ENCODE data around the gene LGALS4. TPM values are rescaled to one million over a fixed set of nuclear protein-coding genes. Genes with fewer than 3 reads are reported as not detected.
A peak's percentile ranks its signal among the peaks of the same experiment; 100 is the strongest.

Gene LGALS4
- total RNA-seq, 2 experiments from 2014 or later: 0.33 to 0.70 TPM

DNA sequence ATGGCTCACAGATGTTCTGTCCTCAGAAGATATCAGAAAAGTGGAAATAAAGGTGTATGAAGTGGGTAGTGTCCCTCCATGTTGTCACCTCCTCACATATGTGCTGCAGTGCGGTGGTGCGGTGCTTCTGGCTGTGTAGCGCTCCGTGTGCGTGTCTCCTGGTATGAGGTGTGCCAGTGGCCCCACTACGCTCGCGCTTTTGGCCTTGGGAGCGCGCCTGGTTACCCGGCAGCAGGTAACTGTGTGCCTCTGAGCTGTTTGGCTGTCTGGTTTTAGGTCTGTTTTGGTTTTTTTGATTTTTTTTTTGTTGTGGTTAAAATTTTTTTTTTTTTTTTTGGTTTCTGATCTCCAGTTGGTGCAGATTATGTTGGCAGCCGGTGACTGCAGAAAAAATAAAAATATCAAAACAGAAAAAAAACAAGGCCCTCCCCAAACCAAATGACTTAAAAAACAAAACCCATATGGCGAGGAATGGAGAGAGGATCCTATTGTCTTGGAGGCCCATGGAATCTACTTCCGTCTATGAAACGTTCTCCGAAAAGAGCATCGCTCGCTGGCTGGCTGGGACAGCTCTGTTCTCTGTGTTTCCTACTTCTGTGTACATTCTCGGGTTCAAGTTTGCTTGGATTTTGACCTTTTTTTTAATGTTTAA, 29.2 kb upstream of the LGALS4 start:
- Mint-ChIP-seq H3K4me3 (peak overlapping the region; percentile 49), H3K36me3 (peaks cover 85% of the 10 kb centered on the region), H3K27me3 (no peaks in the 10 kb centered on the region), H3K27ac (peak overlapping the region; percentile 89), H3K9me3 (no peaks in the 10 kb centered on the region), H3K4me1 (ENCODE audit: low read depth) (peaks cover 87% of the 10 kb centered on the region)
- CTCF ChIA-PET: interaction anchor here (1.0 to 1.5 kb wide), 5 partner anchors 10 to 88 kb away, joined by 3 to 6 read pairs (median 5); partner anchors contain the start of genes ECH1, MRPS12 and SARS2
- intact Hi-C loops (cut with micrococcal nuclease): loop anchor here (5.0 kb wide), 1 partner anchor 205 kb away; no protein-coding TSS in a partner anchor
- POLR2A ChIA-PET: interaction anchor here (0.8 to 1.4 kb wide), 6 partner anchors 9 to 107 kb away, joined by 3 to 9 read pairs (median 4); partner anchors contain the start of gene ECH1
- peak; percentile 57 for DNase-seq

DNA sequence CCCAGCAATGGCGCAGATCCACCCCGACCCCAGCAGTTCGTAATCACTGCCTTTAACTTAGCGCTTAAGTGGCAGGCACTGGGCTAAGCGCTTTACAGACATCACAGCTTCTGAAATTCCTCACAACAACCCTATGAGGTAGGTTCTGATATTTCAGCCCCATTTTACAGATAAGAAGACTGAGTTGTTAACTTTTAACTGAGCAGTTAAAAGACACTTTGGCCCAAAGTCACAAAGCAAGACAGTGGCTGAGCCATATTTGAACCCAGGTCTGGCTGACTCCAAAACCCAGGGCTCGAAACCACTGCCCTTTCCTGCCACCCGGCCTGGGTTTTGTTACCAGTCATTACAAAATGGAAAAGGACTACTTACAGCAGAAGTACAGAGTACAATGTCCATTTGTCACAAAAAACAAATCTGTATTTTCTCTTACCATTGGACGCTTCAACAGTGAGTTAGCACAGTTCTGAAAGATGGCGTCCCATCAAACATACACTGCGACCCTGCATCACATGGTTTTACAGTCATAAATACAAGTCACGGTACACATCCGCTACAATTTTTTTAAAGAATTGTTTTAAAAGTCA, 28.5 kb upstream of the LGALS4 start:
- H3K9me3 Mint-ChIP-seq: no peaks in the 10 kb centered on the region
- CTCF ChIA-PET: interaction anchor here (1.2 to 1.5 kb wide), 3 partner anchors 28 to 89 kb away, joined by 4 to 6 read pairs (median 6); partner anchors contain the start of genes MRPS12 and SARS2
- peak overlapping the region; percentile 89 for H3K27ac Mint-ChIP-seq
- no peak overlapping the region for H3K4me3 Mint-ChIP-seq
- DNase-seq: no peak
- peaks cover 82% of the 10 kb centered on the region for H3K4me1 Mint-ChIP-seq (ENCODE audit: low read depth)
- no peaks in the 10 kb centered on the region for H3K27me3 Mint-ChIP-seq
- intact Hi-C loops (cut with micrococcal nuclease): loop anchor here (5.0 kb wide), 1 partner anchor 204 kb away; no protein-coding TSS in a partner anchor
- H3K36me3 Mint-ChIP-seq: peaks cover 87% of the 10 kb centered on the region
- POLR2A ChIA-PET: interaction anchor here (1.5 kb wide), 1 partner anchor 8 kb away, joined by 9 read pairs; no protein-coding TSS in a partner anchor

DNA sequence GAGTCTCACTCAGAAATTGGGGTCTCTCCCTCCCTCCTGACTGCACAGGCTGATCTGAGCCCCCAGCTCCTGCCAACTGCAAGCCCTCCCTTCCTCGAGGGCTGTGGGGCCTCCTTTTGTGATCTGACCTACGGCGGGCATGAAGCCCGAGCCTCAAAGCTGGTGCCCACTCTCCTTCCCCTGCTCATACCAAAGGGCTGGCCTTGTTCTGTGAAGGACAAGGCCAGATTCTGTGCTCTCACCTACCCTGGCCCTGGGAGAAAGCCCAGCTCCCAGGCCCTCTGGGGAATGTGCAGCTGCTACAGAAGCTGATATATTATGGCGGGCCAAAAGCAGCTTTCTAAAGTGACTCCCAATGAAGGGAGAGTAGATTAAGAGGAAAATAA, 27.8 kb upstream of the LGALS4 start:
- peak overlapping the region; percentile 89 for H3K27ac Mint-ChIP-seq
- no peak for DNase-seq
- H3K36me3 Mint-ChIP-seq: peaks cover 85% of the 10 kb centered on the region
- ChIA-PET CTCF (interaction anchor here (0.6 to 1.4 kb wide), 3 partner anchors 29 to 606 kb away, joined by 4 to 6 read pairs (median 4); no protein-coding TSS in a partner anchor), POLR2A (interaction anchor here (1.5 kb wide), 1 partner anchor 9 kb away, joined by 9 read pairs; no protein-coding TSS in a partner anchor)
- no peaks in the 10 kb centered on the region for H3K27me3 Mint-ChIP-seq
- intact Hi-C loops (cut with micrococcal nuclease): loop anchor here (5.0 kb wide), 1 partner anchor 203 kb away; no protein-coding TSS in a partner anchor
- peaks cover 75% of the 10 kb centered on the region for H3K4me1 Mint-ChIP-seq (ENCODE audit: low read depth)
- no peak overlapping the region for H3K4me3 Mint-ChIP-seq
- H3K9me3 Mint-ChIP-seq: no peaks in the 10 kb centered on the region

DNA sequence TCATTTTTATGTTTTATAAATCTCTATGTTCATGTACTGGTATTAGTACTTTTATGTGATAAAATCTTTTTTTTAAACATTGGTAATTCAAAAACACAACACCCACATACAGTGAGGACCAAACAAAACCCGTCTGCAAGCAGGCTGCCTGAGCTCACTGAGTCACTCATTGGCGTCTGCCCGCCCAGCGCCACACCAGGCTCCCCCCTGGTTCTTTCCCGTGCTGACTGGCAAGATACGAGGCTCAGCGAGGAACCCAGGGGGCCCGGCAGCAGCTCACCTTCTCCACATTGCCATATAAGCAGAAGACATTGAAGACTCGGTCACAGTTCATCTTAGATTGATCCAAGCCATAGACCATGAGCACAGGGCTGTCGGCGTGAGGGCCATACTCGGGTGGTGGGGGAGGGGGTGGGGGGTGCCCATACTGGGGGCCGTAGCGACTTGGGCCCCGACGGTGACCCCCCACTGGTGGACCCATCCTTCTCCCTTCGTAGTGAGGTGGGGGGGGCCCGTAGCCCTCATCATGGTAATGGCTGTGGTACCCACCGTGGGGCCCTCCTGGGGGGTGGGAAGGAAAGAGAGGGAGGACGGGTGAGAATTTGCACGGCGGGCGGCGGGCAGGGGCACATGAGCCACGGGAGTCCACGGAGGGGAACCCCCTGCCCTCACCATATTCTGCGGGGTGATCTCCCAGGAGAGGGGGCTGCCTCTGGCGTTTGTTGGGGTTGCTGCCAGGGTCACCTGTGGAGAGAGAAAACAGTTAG, 27.3 kb upstream of the LGALS4 start:
- CTCF ChIA-PET: interaction anchor here (1.2 to 1.8 kb wide), 3 partner anchors 29 to 70 kb away, joined by 4 to 6 read pairs (median 4); no protein-coding TSS in a partner anchor
- Mint-ChIP-seq H3K27ac (peak overlapping the region; percentile 89), H3K4me1 (ENCODE audit: low read depth) (peaks cover 72% of the 10 kb centered on the region), H3K4me3 (no peak overlapping the region), H3K27me3 (no peaks in the 10 kb centered on the region), H3K36me3 (peaks cover 79% of the 10 kb centered on the region), H3K9me3 (no peaks in the 10 kb centered on the region)
- DNase-seq: peak; percentile 45
- intact Hi-C loops (cut with micrococcal nuclease): loop anchor here (5.0 kb wide), 1 partner anchor 203 kb away; no protein-coding TSS in a partner anchor
- POLR2A ChIA-PET: interaction anchor here (0.6 to 1.5 kb wide), 4 partner anchors 7 to 9 kb away, joined by 3 to 9 read pairs (median 3); no protein-coding TSS in a partner anchor

DNA sequence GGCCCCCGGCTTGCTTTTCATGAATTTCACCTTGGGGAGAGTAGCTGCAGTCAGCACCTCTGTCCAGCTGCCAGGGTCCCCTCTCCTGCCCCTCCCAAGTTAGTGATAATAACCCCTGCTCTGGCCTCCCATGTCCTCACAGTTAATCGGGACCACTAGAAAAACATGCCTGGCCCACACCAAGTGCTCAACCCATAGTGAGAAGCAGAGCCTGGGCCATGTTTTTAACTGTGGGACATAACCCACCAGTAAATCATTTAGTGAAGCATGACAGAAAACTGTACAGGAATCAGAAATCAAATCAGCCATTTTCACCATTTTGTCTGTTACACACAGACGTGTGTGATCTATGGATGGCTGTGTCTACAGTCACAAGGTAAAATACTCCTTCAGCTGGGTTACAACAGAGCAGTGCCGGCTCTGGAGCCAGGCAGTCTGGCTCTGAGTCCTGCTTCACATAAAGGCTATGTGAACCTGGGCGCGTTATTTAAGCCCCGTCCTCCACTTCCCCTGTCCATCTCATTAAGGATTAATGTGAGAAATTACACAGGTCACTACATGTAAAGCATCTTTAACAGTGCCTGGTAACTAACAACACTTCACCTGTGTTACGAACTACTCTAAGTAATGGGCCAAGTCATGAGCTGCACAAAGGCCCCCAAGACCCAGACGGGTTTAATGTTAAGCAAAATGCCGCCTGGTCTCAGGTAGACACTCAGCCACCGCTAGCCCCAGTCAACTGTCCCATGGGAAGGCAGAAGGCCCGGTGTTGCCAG, 26.4 kb upstream of the LGALS4 start:
- Mint-ChIP-seq H3K4me1 (ENCODE audit: low read depth) (peaks cover 65% of the 10 kb centered on the region), H3K9me3 (no peaks in the 10 kb centered on the region), H3K36me3 (peaks cover 72% of the 10 kb centered on the region), H3K4me3 (no peak overlapping the region), H3K27ac (peak overlapping the region; percentile 82), H3K27me3 (no peaks in the 10 kb centered on the region)
- intact Hi-C loops (cut with micrococcal nuclease): loop anchor here (1.0 kb wide), 1 partner anchor 11 kb away; no protein-coding TSS in a partner anchor
- DNase-seq: no peak
- ChIA-PET POLR2A (interaction anchor here (0.6 to 2.2 kb wide), 5 partner anchors 7 to 13 kb away, joined by 3 to 11 read pairs (median 3); no protein-coding TSS in a partner anchor), CTCF (interaction anchor here (1.8 kb wide), 1 partner anchor 30 kb away, joined by 4 read pairs; no protein-coding TSS in a partner anchor)

DNA sequence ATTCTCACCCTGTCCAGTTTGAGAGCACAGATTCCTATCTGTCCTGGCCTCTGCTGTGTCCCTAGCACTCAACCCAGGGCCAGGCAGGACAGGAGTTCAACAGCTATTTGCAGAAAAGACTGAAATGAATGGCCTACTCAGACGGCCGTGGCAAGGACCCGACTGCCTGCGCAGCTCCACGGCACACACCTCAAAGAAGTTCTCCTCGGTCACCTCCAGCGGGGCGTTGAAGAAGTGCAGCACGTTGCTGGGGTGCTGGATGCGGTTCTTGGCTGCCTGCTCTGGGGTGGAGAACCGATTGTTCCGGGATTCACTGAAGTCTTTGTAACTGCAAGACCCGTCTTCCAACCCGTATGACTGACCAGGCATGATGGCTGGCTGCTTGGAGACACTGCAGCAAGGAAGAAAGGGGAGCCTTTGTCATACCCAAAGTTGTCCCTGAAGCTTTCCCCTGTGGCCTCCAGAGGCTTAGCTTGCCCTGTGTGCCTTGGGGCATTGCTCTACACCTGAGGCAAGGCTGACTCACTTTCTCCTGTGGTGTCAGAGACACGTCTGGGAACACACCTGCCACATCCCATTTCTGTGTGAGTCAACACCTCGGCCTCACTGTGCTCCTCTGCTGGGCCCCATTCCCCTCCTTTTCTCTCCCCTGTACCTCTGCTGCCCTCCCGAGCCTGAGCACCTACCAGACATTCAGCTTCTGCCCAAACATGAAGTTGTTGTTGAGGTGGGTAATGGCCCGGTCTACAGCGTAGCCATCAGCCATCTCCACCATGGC, 25.7 kb upstream of the LGALS4 start:
- no peak overlapping the region for H3K4me3 Mint-ChIP-seq

DNA sequence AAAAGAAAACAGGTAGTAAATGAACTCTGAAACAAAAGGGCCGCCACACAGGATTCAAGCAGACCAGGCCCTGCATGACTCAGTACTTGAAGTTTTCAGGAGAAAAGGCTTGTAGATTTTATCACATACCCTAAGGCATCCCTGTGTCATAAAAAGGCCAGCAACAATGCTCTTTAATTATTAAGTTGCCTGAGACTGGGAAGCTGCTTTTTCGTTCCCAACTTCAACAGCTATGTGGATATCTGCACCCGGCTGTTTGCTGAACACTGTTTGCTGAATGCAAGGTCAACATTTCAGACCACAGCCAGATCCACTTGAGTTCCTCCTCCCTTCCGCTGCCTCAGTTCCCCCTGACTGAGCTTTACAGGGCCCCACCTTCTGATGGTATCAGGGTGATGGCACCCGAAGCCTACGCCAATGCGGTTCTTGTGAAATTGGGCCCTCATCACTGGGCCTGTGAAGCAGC, 24.9 kb upstream of the LGALS4 start:
- no peak for DNase-seq
- ChIA-PET POLR2A (interaction anchor here (1.4 to 2.2 kb wide), 2 partner anchors 14 to 15 kb away, joined by 5 to 11 read pairs; no protein-coding TSS in a partner anchor), CTCF (interaction anchor here (0.9 to 1.6 kb wide), 3 partner anchors 9 to 435 kb away, joined by 3 to 5 read pairs (median 4); partner anchors contain the start of gene FAM98C)
- no peak overlapping the region for H3K4me3 Mint-ChIP-seq
- no peaks in the 10 kb centered on the region for H3K27me3 Mint-ChIP-seq
- peaks cover 52% of the 10 kb centered on the region for H3K4me1 Mint-ChIP-seq (ENCODE audit: low read depth)
- peaks cover 58% of the 10 kb centered on the region for H3K36me3 Mint-ChIP-seq
- H3K9me3 Mint-ChIP-seq: no peaks in the 10 kb centered on the region
- intact Hi-C loops (cut with micrococcal nuclease): loop anchor here (1.0 kb wide), 1 partner anchor 13 kb away; no protein-coding TSS in a partner anchor
- H3K27ac Mint-ChIP-seq: peak overlapping the region; percentile 82

More for the DNA sequence above, 25.7 kb upstream of the LGALS4 start:
- Mint-ChIP-seq H3K36me3 (peaks cover 65% of the 10 kb centered on the region), H3K4me1 (ENCODE audit: low read depth) (peaks cover 59% of the 10 kb centered on the region), H3K27me3 (no peaks in the 10 kb centered on the region), H3K27ac (peak overlapping the region; percentile 82), H3K9me3 (no peaks in the 10 kb centered on the region)
- intact Hi-C loops (cut with micrococcal nuclease): loop anchor here (1.0 kb wide), 1 partner anchor 12 kb away; no protein-coding TSS in a partner anchor
- CTCF ChIA-PET: interaction anchor here (0.9 to 1.8 kb wide), 4 partner anchors 8 to 436 kb away, joined by 3 to 5 read pairs (median 4); partner anchors contain the start of gene FAM98C
- DNase-seq: peak; percentile 87
- POLR2A ChIA-PET: interaction anchor here (1.0 to 2.2 kb wide), 4 partner anchors 9 to 14 kb away, joined by 3 to 11 read pairs (median 4); no protein-coding TSS in a partner anchor

DNA sequence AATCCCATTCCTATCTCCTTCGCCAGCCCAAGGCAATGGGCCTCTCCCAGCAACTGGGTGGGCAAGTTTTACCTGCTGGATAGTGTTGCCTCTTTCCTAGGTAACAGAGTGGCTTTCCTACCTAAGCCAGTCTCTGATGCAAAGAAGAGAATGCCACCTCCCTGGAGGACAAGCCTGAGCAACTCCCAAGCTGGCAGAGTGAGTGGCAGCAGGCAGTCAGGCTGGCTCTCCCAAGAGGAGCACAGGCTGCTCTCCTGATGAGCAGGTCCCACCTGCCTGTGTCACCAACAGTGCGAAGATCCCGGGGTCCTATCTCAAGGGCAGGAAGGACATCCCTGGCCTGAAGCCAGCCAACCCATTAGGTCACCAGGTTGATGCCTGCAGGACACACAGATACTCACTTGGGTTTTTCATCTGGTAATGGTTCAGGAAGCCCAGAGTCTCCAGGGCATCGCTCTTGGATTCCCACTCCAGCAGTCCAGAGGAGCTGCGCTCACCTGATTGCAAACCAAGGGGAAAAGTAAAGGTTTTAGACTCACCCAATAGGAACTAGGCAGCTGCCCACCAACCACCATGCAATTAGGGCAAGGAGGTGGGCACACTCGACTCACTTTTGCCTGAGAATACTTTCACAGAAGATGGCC, 24.4 kb upstream of the LGALS4 start:
- Mint-ChIP-seq H3K9me3 (no peaks in the 10 kb centered on the region), H3K27ac (peak overlapping the region; percentile 74), H3K27me3 (no peaks in the 10 kb centered on the region), H3K36me3 (peaks cover 52% of the 10 kb centered on the region), H3K4me3 (no peak overlapping the region), H3K4me1 (ENCODE audit: low read depth) (peaks cover 48% of the 10 kb centered on the region)
- intact Hi-C loops (cut with micrococcal nuclease): no loop called here
- CTCF ChIA-PET: interaction anchor here (0.9 to 1.6 kb wide), 3 partner anchors 9 to 434 kb away, joined by 3 to 5 read pairs (median 4); partner anchors contain the start of gene FAM98C
- no peak for DNase-seq
- POLR2A ChIA-PET: interaction anchor here (1.4 to 2.2 kb wide), 2 partner anchors 14 to 16 kb away, joined by 5 to 11 read pairs; no protein-coding TSS in a partner anchor

DNA sequence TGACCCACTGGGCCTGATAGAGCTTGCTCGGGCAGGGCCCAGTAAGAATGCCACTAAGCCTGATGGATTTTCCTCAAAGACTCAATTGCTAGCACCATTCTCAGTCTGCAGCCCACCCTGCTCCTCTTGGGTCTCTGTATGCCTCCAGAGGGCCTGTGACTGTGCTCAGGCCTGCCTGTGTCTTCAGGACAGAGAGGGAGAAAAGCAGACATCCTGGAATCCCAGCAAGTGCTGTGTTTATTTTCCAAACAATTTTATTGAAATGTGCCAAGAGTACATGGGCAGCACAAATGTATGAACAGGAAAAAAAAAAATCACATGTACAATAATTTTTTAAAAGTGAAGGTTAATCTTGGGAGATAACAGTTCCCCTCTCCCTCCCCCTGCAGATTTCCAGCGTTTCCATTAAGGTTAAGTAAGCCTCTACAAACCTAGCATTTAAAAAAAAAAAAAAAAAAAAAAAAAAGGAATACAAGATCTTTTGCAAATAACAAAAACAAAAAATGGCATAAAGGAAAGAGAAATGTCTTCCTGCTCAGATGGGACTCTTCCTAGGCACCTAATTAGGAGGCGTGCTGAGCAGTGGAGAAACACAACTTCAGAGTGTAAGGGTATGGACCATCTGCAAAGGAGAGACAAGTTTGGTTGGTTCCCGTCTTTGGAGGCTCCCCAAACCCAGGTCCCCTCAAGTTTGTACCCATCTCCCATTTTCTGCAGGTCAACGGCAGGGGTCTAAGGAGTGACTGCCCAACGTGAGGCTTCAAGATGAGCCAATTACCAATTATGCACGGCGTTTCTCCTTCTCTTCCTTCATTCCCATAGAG, 23.6 kb upstream of the LGALS4 start:
- no peak overlapping the region for H3K4me3 Mint-ChIP-seq
- DNase-seq: no peak
- intact Hi-C loops (cut with micrococcal nuclease): no loop called here
- peaks cover 46% of the 10 kb centered on the region for H3K36me3 Mint-ChIP-seq
- H3K9me3 Mint-ChIP-seq: no peaks in the 10 kb centered on the region
- peaks cover 45% of the 10 kb centered on the region for H3K4me1 Mint-ChIP-seq (ENCODE audit: low read depth)
- ChIA-PET POLR2A (no interaction called here), CTCF (no interaction called here)
- H3K27me3 Mint-ChIP-seq: no peaks in the 10 kb centered on the region
- peak overlapping the region; percentile 66 for H3K27ac Mint-ChIP-seq
